Measurements from ENCODE around the gene SLC34A2. TPM values are rescaled to one million over a fixed set of nuclear protein-coding genes. Genes with fewer than 3 reads are reported as not detected.
"Not testable (repeated sequence)": the region's sequence is repeated elsewhere in the genome, so short reads cannot be mapped to it uniquely, and the experiment has no call there.

SLC34A2 gene, protein sequence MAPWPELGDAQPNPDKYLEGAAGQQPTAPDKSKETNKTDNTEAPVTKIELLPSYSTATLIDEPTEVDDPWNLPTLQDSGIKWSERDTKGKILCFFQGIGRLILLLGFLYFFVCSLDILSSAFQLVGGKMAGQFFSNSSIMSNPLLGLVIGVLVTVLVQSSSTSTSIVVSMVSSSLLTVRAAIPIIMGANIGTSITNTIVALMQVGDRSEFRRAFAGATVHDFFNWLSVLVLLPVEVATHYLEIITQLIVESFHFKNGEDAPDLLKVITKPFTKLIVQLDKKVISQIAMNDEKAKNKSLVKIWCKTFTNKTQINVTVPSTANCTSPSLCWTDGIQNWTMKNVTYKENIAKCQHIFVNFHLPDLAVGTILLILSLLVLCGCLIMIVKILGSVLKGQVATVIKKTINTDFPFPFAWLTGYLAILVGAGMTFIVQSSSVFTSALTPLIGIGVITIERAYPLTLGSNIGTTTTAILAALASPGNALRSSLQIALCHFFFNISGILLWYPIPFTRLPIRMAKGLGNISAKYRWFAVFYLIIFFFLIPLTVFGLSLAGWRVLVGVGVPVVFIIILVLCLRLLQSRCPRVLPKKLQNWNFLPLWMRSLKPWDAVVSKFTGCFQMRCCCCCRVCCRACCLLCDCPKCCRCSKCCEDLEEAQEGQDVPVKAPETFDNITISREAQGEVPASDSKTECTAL
- total RNA-seq (2014; rRNA removed; shearing (Covaris generic)): not detected in 2 replicates

GRCh38 chr4:25654971-25655963 lies at the start of gene SLC34A2:
Gene SLC34A2 (plus strand): TSS chr4:25655851. CDS start chr4:25662501, 6,650 bp downstream.
- no peak for DNase-seq (ENCODE audit: low spot score)

DNA sequence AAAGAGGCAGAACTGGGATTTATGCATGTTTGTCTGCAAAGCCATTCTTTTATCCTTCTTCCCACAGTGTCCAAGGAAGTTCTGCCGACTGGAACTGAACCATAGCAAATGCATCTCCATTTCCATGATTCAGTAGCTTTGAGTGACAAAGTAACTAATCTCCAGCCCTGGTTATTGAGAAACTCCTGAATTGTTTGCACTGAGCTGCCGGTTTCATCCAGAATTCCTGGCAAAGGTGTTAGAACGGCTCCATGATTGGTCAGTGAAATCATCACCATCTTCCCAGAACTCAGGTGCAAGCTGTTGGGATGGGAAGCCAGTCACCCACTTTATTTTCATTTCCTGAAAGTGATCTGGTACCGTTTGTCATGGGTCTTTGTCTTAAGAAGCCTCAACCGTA lies 47.0 kb upstream of the SLC34A2 start:
- DNase-seq (ENCODE audit: low spot score): no peak

- no peak for DNase-seq (ENCODE audit: low spot score)
These were observed 45.7 kb upstream of the SLC34A2 start for GRCh38 chr4:25609976-25610375.

DNA sequence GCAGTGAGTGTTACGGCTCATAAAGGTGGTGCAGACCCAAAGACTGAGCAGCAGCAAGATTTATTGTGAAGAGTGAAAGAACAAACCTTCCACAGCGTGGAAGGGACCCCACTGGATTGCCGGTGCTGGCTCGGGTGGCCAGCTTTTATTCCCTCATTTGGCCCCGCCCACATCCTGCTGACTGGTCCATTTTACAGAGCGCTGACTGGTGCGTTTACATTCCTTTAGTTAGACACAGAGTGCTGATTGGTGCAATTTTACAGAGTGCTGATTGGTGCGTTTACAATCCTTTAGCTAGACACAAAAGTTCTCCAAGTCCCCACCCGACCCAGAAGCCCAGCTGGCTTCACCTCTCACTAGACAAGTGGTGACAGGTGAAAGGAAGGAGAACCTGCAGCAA lies 42.0 kb upstream of the SLC34A2 start:
- not testable (repeated sequence) for DNase-seq (ENCODE audit: low spot score)

GRCh38 chr4:25614807-25615206 lies 40.8 kb upstream of the SLC34A2 start:
- no peak for DNase-seq (ENCODE audit: low spot score)

GRCh38 chr4:25621027-25621930 lies 34.4 kb upstream of the SLC34A2 start:
- no peak for DNase-seq (ENCODE audit: low spot score)

DNA sequence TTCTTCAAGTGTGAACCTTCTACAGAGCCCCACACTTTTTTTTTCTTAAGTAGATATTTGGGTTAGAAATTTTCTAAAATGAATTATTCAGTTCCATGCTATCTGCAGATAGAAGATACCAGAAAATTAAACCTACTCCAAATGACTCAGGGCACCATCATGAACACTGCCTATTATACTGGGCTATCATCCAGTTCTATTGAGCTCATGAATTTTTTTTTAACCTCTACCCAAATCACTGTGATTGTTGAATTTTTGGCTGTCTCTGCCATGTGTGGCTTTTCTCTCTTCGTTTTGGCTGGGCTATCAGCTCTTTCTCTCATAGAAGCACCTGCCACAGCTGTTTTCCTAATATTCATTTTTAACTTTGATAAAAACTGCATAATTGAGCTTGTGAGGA lies 31.0 kb upstream of the SLC34A2 start:
- no peak for DNase-seq (ENCODE audit: low spot score)

DNA sequence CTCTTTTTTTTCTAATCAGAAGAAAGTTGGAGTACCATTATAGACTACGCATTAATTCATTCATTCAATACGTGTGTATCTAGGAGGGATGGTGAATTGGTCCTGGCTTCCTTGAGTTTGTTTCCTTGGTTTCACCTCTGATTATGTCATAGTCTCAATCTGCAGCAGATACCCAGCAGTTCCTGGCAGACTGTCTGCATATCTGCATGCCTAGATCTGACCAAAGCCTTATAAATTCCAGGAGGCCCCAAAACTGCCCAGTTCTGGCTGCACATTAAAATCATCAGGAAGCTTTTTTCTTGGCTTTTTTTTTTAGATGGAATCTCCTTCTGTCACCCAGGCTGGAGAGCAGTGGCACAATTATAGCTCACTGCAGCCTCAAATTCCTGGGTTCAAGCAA lies 27.2 kb upstream of the SLC34A2 start:
- no peak for DNase-seq (ENCODE audit: low spot score)

DNA sequence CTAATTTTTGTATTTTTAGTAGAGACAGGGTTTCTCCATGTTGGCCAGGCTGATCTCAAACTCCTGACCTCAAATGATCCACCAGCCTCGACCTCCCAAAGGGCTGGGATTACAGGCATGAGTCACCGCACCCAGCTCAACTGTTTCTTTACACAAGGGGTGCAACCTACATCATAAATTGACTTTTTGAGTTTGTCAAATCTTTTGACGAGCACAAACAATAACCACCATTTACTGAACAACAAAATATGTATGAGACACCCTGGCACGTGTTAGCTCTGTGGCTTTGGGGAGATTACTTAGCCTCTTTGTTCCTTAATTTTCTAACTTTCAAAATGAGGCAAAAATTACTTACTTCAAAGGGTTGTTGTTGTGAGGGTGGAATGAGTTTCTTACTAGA lies 23.5 kb upstream of the SLC34A2 start:
- no peak for DNase-seq (ENCODE audit: low spot score)

DNA sequence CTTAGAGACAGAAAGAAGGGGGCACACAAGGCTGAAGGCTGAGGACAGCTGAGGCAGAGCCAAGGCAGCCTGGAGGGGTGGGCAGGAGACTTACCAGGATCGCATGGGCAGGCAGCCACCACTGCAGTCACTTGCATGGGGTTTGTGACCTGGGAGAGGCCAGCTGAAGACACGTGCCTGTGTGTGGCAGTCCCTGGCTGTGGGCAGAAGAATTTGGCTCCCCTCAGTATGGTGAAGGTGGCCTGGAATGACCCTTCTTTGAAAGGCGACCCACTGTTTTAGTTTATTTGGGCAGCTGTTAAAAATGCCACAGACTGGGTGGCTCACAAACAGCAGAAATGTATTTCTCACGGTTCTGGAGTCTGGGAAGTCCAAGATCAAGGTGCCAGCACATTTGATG lies 22.1 kb upstream of the SLC34A2 start:
- DNase-seq (ENCODE audit: low spot score): no peak

DNA sequence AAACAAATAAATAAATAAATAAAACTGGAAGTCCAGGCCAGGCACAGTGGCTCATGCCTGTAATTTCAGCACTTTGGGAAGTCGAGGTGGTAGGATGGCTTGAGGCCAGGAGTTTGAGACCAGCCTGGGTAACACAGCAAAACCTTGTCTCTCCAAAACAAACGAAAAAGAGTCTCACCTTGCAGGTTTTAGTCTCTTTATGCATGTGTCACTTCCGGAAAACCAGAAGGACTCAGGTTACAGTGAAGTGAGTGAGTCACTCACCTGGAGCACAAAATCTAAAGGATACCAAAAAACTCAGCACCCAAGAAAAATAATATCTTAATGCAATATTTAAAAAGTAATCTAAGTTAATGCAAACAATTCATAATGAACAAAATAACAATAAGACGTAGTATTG lies 20.1 kb upstream of the SLC34A2 start:
- DNase-seq (ENCODE audit: low spot score): no peak

DNA sequence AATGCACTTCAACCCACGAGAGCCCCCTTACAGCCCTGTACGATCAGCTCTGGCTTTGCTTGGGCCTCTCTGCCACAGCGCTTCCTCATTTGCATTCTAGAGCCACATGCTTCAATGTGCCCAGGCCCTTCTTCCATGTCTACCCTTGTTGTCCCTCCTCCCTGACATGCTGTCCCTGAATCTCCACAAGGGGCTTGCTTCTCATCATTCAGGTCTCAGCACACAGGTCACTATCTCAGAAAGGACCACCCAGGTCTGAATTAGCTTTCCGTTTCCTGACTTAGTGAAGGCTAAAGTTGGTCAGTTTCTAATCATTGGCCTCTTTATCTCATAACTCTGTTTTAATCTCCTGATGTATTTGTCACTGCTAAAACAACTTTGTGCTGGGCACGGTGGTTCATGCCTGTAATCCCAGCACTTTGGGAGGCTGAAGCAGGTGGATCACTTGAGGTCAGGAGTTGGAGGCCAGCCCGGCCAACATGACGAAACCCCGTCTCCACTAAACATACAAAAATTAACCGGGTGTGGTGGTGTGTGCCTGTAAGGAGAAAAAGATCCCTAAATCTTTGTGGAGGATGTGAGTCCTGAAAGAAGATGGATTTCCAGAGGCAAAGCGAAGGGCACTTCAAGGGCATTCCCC lies 17.9 kb upstream of the SLC34A2 start:
- no peak for DNase-seq (ENCODE audit: low spot score)

DNA sequence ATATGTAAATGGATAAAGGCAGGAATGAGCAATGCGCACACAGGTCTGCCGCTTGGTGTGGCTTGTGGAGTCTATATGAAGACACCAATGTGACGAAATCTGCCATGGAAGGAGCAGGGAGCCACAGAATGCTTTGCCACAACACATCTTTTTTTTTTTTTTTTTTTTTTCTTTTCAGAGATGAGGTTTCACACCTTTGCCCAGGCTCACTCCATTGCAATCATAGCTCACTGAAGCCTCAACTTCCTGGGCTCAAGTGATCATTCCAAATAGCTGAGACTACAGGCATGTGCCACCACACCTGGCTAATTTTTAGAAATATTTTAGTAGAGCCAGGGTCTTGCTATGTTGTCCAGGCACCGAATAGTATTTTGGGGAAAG lies 17.4 kb upstream of the SLC34A2 start:
- DNase-seq (ENCODE audit: low spot score): no peak

DNA sequence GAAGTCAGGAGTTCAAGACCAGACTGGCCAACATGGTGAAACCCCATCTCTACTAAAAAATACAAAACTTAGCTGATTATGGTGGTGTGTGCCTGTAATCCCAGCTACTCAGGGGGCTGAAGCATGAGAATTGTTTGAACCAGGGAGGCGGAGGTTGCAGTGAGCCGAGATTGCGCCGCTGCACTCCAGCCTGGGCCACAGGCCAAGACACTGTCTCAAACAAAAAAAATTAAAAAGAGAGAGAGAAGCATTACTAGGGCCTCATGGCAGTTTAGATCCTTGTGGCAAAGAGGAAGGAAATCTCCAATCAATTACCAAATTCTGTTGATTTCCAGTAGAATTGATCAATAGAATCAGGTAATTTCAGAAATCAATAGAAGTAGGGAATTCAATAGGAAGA lies 16.8 kb upstream of the SLC34A2 start:
- DNase-seq (ENCODE audit: low spot score): no peak

DNA sequence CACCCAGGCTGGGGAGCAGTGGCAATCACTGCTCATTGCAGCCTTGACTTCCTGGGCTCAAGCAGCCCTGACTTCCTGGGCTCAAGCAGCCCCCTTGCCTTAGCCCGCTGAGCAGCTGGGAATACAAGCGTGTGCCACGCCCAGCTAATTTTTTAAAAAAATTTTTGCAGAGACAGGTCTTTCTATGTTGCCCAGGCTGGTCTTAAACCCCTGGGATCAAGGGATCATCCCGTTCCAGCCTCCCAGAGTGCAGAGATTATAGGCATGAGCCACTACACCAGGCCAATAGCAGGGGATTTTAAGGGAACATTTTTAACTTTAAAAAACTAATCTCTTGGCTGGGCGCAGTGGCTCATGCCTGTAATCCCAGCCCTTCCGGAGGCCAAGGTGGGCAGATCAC lies 5.3 kb upstream of the SLC34A2 start:
- no peak for DNase-seq (ENCODE audit: low spot score)

GRCh38 chr4:25651682-25652081 lies 4.0 kb upstream of the SLC34A2 start:
- no peak for DNase-seq (ENCODE audit: low spot score)

DNA sequence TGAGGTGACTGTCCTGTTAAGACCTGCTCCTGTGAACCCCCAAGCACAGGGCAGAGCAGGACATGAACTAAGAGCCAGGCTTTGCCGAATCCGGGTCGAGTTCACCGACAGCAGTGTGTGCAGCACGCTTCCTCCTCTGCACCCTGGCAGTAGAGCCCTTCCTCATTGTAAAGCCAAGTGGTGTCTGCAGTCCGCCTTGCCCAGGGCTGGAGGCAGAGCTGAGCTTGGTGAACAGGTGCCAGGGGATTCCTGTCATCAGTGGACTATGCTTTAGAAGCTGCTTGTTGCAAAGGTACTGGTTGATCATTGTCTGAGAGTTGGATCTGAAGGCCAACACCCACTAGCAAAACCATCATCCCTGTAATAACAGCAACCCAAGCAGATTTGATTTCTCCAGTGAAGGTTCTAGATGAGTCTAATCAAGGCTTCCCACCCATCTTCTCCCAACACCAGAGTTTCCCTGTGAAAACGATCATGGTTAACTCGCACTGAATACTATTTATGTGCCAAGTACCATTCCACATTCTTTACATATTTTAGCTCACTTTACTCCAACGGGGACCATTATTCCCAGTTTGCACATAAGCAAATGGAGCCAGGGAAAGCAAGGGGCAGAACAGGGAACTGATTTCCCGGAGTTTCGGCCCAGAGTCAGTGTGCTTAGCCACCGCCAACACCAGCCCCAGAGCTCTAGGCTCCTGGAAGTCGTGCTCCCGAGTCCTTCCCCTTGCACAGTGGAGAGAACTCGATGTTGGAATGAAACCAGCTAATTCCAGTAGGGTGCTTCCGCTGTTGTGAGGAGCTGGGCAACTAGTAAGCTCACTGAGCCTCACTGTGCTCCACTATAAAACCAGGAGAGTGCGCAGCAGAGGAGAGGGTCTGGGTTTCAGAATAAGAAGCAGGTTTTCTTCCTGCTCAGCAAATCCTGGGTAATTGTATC lies 1.4 kb upstream of the SLC34A2 start:
- no peak for DNase-seq (ENCODE audit: low spot score)

- no peak for DNase-seq (ENCODE audit: low spot score)
These were observed 380 bp downstream of the SLC34A2 start for GRCh38 chr4:25656031-25656430.

- DNase-seq (ENCODE audit: low spot score): no peak
These were observed 2.7 kb downstream of the SLC34A2 start for GRCh38 chr4:25658357-25658771.
